ENCODE measurements around the gene LRRC43.

The LRRC43 gene

DNA sequence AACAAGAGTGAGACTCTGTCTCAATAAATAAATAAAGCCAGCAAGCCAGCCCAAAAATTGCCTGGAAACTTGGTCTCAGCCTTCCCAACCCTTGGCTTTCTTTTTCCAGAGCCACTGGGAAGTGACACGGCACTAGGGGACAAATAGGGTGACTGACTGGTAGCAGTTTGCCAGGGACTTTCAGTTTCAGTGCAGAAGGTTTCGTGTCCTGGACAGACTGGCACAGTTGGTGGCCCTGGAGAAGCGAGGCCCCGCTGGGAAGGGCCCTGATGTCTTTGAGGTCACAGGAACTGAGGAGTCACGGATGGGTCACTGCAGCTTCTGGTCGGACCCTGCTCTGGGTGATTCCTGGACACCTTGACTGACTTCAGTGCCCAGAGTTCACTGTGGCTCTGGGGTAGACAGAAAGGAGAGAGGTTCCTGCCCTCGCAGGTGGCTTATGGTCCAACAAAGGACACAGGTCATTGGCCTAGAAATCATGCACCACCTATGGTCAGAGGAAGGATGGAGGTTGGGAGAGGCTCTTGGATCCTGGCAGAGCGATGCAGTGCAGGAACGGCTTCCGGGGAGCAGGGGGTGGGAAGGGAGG is 2.7 kb downstream of the LRRC43 start:
- DNase-seq (ENCODE audit: low read depth, low spot score) = no peak
- Histone ChIP-seq H3K4me1 (ENCODE audit: insufficient read depth, insufficient read length) (peaks cover 3% of the 10 kb centered on the region), H3K4me3 (ENCODE audit: insufficient read length, low read depth) (no peak overlapping the region), H3K36me3 (ENCODE audit: insufficient read depth, insufficient read length, low read length) (no peaks in the 10 kb centered on the region), H3K9ac (ENCODE audit: insufficient read length, low read depth) (no peak overlapping the region), H3K9me3 (ENCODE audit: insufficient read depth, low read length) (no peaks in the 10 kb centered on the region), H3K27me3 (ENCODE audit: insufficient read depth, insufficient read length) (peaks cover 28% of the 10 kb centered on the region)
- no peak for TF ChIP-seq YY1 (IDR thresholded peaks at IDR 0.05; ENCODE audit: insufficient read depth, insufficient read length)
- TF ChIP-seq SUZ12 (IDR thresholded peaks at IDR 0.05; ENCODE audit: extremely low read depth, insufficient read depth, insufficient read length) = no peak
- TF ChIP-seq ZNF274 (IDR thresholded peaks at IDR 0.05; ENCODE audit: low read depth, low read length) = no peak

DNA sequence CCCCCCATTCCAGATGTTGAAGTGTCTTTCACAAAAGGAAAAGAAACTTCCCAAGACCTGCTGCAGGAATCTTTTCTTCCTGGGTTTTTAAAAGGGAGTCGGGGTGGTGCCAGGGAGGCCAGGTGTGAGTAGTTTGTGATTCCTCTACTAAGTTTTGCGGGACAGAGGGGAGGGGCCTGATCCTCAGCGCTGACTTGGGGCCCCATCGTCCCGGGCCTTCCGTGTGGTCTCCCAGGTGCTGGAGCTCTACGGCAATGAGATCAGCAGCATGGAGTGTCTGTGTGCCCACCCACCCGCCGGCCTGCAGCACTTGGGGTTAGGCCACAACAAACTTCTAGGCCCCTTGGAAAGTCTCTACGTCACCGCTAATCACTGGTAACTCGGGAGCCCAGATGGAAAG is 4.5 kb downstream of the LRRC43 start:
- TF ChIP-seq YY1 (IDR thresholded peaks at IDR 0.05; ENCODE audit: insufficient read depth, insufficient read length) = no peak
- TF ChIP-seq SUZ12 (IDR thresholded peaks at IDR 0.05; ENCODE audit: extremely low read depth, insufficient read depth, insufficient read length) = no peak
- TF ChIP-seq ZNF274 (IDR thresholded peaks at IDR 0.05; ENCODE audit: low read depth, low read length) = no peak
- H3K4me1 ChIP-seq (ENCODE audit: insufficient read depth, insufficient read length) = peaks cover 3% of the 10 kb centered on the region
- DNase-seq (ENCODE audit: low read depth, low spot score) = no peak
- no peak overlapping the region for H3K9ac ChIP-seq (ENCODE audit: insufficient read length, low read depth)
- no peaks in the 10 kb centered on the region for H3K9me3 ChIP-seq (ENCODE audit: insufficient read depth, low read length)
- no peak overlapping the region for H3K4me3 ChIP-seq (ENCODE audit: insufficient read length, low read depth)
- H3K36me3 ChIP-seq (ENCODE audit: insufficient read depth, insufficient read length, low read length) = no peaks in the 10 kb centered on the region
- H3K27me3 ChIP-seq (ENCODE audit: insufficient read depth, insufficient read length) = peaks cover 28% of the 10 kb centered on the region

DNA sequence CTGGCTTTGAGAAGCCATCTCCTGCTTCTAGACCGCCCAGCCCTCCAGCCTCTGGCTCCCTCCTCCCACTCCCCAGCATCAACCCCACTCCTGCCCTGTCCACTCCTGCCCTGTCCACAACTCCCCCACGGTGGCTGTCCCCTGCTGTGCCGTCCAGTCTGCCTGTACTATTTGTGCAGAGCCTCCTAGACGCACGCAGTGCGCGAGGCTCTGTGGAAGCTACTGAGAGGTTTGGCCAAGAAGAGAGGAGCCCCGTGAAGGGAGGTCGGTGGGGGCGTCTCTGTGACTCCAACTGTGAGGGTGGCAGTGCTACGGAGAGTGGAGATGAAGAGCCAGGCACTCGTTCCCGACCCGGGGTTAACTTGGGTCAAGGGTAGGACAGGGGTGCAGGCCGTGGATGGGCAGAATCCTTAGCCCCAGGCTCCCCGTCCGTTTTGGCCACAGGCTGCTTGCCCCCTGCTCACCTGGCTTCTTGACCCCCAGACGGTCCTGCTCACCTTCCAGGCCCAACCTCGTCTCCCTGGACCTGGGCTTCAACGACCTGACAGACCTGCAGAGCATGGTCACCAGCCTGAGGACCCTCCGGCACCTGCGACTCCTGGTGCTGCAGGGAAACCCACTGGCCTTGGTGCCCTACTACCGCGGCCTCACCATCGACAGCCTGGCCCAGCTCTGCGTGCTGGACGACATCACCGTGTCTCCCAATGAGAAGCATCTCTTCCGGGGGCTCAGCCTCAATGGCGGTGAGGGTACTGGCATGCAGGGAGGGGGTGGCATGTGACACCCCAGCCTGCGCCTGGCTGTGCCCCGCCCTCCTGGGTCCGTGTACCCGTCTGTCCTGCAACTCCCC is 6.9 kb downstream of the LRRC43 start:
- Histone ChIP-seq H3K36me3 (ENCODE audit: insufficient read depth, insufficient read length, low read length) (no peaks in the 10 kb centered on the region), H3K4me1 (ENCODE audit: insufficient read depth, insufficient read length) (peaks cover 3% of the 10 kb centered on the region), H3K9me3 (ENCODE audit: insufficient read depth, low read length) (peaks cover 3% of the 10 kb centered on the region; the same call in 1 of the 2 replicates), H3K9ac (ENCODE audit: insufficient read length, low read depth) (no peak overlapping the region), H3K27me3 (ENCODE audit: insufficient read depth, insufficient read length) (peaks cover 8% of the 10 kb centered on the region), H3K4me3 (ENCODE audit: insufficient read length, low read depth) (no peak overlapping the region)
- no peak for DNase-seq (ENCODE audit: low read depth, low spot score)
- no peak for TF ChIP-seq SUZ12 (IDR thresholded peaks at IDR 0.05; ENCODE audit: extremely low read depth, insufficient read depth, insufficient read length)
- TF ChIP-seq YY1 (IDR thresholded peaks at IDR 0.05; ENCODE audit: insufficient read depth, insufficient read length) = no peak
- no peak for TF ChIP-seq ZNF274 (IDR thresholded peaks at IDR 0.05; ENCODE audit: low read depth, low read length)

DNA sequence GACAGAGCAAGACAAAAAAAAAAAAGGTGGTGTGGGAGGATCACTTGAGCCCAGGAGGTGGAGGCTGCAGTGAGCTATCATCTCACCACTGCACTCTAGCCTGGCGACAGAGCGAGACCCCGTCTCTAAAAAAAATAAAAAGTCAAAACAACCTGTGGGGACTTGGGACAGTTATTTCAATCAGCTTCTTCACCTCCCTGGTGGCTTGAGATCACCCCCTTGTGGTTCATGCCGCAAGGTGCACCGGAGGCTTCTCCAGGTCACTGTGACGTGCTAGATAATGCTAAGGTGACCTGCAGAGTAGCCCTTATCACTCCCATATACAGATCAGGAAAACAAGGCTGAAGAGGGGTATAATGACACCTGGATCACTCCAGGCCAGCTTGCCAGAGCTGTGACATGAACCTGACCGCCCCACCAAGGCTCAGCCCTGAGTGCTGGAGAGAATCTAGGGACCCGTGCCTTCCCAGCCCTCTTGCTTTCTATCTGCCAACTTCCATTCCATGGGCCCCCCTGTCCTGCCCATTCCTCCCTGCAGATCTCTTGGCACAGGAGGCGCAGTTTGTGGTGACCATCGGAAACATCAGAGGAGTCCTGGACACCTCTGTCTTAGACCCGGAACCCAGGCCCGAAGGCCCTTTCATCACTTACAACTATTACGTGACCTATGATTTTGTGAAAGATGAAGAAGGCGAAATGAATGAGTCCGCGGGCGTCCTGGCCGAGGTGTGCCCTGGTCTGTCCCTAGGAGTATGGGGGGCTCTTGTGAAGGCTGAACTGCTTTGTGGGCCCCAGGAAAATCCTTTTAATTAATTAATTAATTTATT is 8.1 kb downstream of the LRRC43 start:
- Histone ChIP-seq H3K27me3 (ENCODE audit: insufficient read depth, insufficient read length) (no peaks in the 10 kb centered on the region), H3K4me1 (ENCODE audit: insufficient read depth, insufficient read length) (peaks cover 3% of the 10 kb centered on the region), H3K9ac (ENCODE audit: insufficient read length, low read depth) (no peak overlapping the region), H3K4me3 (ENCODE audit: insufficient read length, low read depth) (no peak overlapping the region), H3K36me3 (ENCODE audit: insufficient read depth, insufficient read length, low read length) (no peaks in the 10 kb centered on the region), H3K9me3 (ENCODE audit: insufficient read depth, low read length) (peaks cover 11% of the 10 kb centered on the region; the same call in 1 of the 2 replicates)
- TF ChIP-seq YY1 (IDR thresholded peaks at IDR 0.05; ENCODE audit: insufficient read depth, insufficient read length) = no peak
- TF ChIP-seq SUZ12 (IDR thresholded peaks at IDR 0.05; ENCODE audit: extremely low read depth, insufficient read depth, insufficient read length) = no peak
- TF ChIP-seq ZNF274 (IDR thresholded peaks at IDR 0.05; ENCODE audit: low read depth, low read length) = no peak
- peak; percentile 62 for DNase-seq (ENCODE audit: low read depth, low spot score)

DNA sequence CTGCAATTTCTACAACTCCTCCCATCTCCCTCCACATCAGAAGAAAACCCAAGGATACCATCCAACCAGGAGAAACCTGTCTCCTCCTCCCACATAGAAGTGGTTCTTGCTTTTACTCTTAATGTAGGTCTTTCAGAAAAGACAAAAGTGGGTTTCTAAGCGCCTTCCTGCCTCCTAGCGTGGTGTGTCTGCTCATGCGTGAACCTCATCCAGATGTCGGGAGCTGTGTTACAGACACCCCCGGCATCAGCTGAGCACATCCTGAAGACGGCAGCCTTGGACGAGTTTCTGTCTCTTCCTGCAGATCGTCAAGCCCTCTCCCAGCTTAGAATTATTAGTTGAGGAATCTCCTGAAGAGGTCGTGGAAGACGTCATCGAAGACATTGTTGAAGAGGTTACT is 9.5 kb downstream of the LRRC43 start:
- DNase-seq (ENCODE audit: low read depth, low spot score) = no peak
- H3K27me3 ChIP-seq (ENCODE audit: insufficient read depth, insufficient read length) = no peaks in the 10 kb centered on the region
- peaks cover 11% of the 10 kb centered on the region; the same call in 1 of the 2 replicates for H3K9me3 ChIP-seq (ENCODE audit: insufficient read depth, low read length)
- H3K9ac ChIP-seq (ENCODE audit: insufficient read length, low read depth) = no peak overlapping the region
- no peak overlapping the region for H3K4me3 ChIP-seq (ENCODE audit: insufficient read length, low read depth)
- H3K36me3 ChIP-seq (ENCODE audit: insufficient read depth, insufficient read length, low read length) = no peaks in the 10 kb centered on the region
- H3K4me1 ChIP-seq (ENCODE audit: insufficient read depth, insufficient read length) = peaks cover 2% of the 10 kb centered on the region
- TF ChIP-seq ZNF274 (IDR thresholded peaks at IDR 0.05; ENCODE audit: low read depth, low read length) = no peak
- TF ChIP-seq SUZ12 (IDR thresholded peaks at IDR 0.05; ENCODE audit: extremely low read depth, insufficient read depth, insufficient read length) = no peak
- no peak for TF ChIP-seq YY1 (IDR thresholded peaks at IDR 0.05; ENCODE audit: insufficient read depth, insufficient read length)

DNA sequence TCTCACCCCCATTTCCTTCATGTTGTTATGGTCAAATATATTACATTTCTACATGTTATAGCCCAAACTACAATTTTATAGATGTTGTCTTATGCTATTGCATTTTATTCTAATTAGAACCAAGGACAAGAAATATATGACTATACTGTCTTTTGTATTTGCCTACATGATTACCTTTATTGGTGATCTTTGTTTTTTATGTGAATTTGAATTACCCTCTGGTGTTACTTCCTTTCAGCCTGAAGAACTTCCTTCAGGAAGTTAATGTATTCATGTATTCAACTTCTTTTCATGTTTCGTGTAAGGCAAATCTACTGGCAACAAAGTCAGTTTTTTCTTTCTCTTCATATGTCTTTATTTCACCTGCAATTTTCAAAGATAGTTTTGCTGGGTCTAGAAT is 11.9 kb downstream of the LRRC43 start:
- Histone ChIP-seq H3K4me1 (ENCODE audit: insufficient read depth, insufficient read length) (peaks cover 2% of the 10 kb centered on the region), H3K9me3 (ENCODE audit: insufficient read depth, low read length) (peaks cover 11% of the 10 kb centered on the region; the same call in 1 of the 2 replicates), H3K9ac (ENCODE audit: insufficient read length, low read depth) (no peak overlapping the region), H3K27me3 (ENCODE audit: insufficient read depth, insufficient read length) (no peaks in the 10 kb centered on the region), H3K4me3 (ENCODE audit: insufficient read length, low read depth) (no peak overlapping the region), H3K36me3 (ENCODE audit: insufficient read depth, insufficient read length, low read length) (no peaks in the 10 kb centered on the region)
- DNase-seq (ENCODE audit: low read depth, low spot score) = no peak
- TF ChIP-seq YY1 (IDR thresholded peaks at IDR 0.05; ENCODE audit: insufficient read depth, insufficient read length) (no peak), SUZ12 (IDR thresholded peaks at IDR 0.05; ENCODE audit: extremely low read depth, insufficient read depth, insufficient read length) (no peak), ZNF274 (IDR thresholded peaks at IDR 0.05; ENCODE audit: low read depth, low read length) (no peak)
